Anterior cingulate cortex (tissue), 58 donors: ENCODE results near the gene FBXL2.
A peak's percentile ranks its signal among the peaks of the same experiment; 100 is the strongest.

Experiments used
- DNase-seq, 58 donors: peaks; one replicate each; lab custom pipeline; 2025; lab: John Stamatoyannopoulos, UW

Gene FBXL2

GRCh38 chr3:33277193-33277882, at the start of gene FBXL2:
Gene FBXL2 (plus strand): TSS chr3:33277442. CDS start chr3:33277513, 71 bp downstream.
- peak in 53 of 58 donors; percentile 2 to 80 (median 40) for DNase-seq

DNA sequence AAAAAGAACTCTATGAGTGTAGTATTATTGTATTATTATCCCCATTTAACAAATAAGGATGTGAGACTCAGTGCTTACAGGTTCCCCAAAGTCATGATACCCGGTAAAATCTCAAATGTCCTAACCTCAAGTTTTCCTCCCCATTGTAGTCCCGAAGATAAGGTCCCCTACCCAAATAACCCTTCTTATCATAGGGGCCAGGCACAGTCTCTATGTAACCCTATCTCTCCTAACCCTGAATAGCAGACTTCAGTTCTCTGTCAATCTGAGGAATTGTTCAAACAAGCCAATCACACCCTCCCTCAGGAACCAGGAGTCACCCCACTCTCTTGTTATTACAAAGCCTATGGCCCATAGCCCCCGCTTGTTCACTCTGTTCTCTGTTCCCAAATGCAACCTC, 48.2 kb upstream of the FBXL2 start:
- no peak for DNase-seq

- no peak for DNase-seq
Measured at GRCh38 chr3:33229947-33230346, 47.3 kb upstream of the FBXL2 start.

- no peak for DNase-seq
Measured at GRCh38 chr3:33231756-33232465, 45.3 kb upstream of the FBXL2 start.

- no peak for DNase-seq
Measured at GRCh38 chr3:33233884-33234283, 43.4 kb upstream of the FBXL2 start.

DNA sequence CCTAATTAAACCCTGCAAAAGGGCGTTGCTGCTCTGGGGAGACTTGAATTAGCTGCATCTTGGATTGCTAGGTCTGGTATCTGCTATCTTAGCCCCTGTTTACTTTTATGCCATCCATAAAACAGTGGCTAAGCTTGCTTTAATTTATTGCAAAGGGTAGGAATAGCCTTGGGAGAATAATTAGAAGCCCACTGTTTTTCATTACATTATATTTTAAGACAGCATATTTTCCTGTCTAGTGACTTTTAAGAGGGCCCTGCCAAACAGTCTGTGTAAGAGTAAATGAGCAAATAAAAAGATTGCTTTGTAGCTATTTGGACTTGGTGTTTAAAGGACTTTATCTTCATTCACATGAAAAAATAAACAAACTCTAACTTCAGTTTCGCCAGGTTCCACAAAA, 41.2 kb upstream of the FBXL2 start:
- DNase-seq = no peak

- no peak for DNase-seq
Measured at GRCh38 chr3:33237439-33237838, 39.8 kb upstream of the FBXL2 start.

DNA sequence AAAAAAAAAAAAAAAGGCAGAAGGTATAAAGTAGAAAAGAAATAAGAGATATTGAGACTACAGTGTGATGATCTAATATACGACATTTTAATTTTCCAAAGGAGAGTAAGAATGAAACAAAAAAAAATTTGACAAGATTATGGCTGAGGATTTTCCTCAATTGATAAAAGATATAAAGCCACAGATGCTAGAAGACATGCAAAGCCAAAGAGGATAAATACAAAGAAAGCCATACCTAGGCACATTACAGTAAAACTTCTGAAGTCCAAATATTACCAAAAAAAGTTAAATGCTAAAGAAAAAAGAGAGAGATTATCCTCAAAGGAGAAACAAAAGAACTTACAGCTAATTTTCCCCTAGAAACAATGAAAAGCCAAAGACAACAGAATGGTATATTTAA, 38.3 kb upstream of the FBXL2 start:
- no peak for DNase-seq

- no peak for DNase-seq
Measured at GRCh38 chr3:33240261-33240660, 37.0 kb upstream of the FBXL2 start.

DNA sequence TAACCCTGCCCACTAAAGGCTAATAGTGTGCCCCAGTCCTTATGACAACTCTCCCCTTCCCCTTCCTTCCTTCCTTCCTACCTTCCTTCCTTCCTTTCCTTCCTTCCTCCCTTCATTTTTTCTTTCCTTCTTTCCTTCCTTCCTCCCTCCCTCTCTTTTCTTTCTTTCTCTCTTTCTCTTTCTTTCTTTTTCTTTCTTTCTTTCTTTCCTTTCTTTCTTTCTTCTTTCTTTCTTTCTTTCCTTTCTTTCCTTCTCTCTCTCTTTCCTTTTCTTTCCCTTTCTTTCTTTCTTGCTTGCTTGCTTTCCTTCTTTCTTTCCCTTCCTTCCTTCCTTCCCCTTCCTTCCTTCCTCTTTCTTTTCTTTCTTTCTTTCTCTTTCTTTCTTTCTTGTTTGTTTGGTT, 30.5 kb upstream of the FBXL2 start:
- DNase-seq = no peak

GRCh38 chr3:33250712-33251111, 26.5 kb upstream of the FBXL2 start:
- no peak for DNase-seq

- no peak for DNase-seq
Measured at GRCh38 chr3:33256249-33256648, 21.0 kb upstream of the FBXL2 start.

GRCh38 chr3:33260104-33260503, 17.1 kb upstream of the FBXL2 start:
- no peak for DNase-seq

GRCh38 chr3:33269385-33269784, 7.9 kb upstream of the FBXL2 start:
- no peak for DNase-seq

DNA sequence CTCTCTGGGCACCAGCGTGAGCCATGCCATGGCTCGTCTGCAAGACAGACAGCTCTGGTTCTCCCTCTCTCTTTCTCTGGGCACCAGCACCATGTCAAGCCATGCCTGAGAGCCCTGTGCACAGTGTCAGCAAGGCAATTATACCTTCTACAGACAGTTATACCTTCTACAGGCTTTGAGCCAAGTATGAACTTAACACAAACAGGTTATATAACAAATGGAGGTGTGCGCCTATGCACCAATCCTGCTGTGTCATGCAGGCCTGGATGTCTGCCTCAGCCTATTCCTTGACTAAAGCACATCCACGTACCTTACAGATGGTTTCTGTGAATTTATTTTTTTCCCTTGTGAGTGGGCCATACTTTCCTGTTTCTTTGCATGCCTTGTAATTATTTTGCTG, 5.9 kb upstream of the FBXL2 start:
- DNase-seq = no peak

- DNase-seq = no peak
Measured at GRCh38 chr3:33273628-33274027, 3.6 kb upstream of the FBXL2 start.

GRCh38 chr3:33278163-33278562, 921 bp downstream of the FBXL2 start:
- peak in 1 of 58 donors; percentile 4 for DNase-seq

GRCh38 chr3:33287672-33288282, 10.5 kb downstream of the FBXL2 start:
- DNase-seq = no peak

DNA sequence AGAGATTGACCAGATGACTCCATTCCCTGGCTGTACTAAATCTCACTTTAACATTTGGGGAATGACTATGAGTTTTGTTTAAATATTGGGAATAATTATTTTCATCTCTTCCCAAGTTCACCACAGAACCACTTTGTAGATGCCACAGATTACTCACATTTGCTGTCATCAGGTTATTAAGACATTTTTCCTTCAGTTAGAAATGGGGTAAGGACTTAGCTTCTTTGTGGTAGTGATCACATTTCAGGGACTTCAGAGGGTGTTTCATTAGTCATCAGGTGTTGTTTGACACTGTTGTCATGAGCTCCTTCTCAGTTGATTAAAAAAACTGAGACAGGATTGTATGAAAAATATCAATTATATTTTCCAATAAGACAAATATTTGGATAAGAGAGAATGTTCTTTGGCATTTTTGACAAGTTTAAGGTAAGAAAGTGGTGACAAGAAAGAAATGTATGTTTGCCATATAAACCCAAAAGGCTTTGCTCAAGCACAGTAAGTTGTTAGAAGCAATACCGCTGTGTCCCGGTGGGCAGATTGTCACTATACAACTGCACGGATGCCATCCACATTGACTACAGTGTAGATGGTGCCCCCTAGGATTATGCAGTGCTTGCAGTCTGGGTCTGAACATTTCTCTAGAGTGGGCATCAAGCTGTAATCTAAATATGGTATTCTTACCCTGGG, 22.3 kb downstream of the FBXL2 start:
- DNase-seq = no peak

GRCh38 chr3:33312361-33312760, 35.1 kb downstream of the FBXL2 start:
- DNase-seq = no peak

- no peak for DNase-seq
Measured at GRCh38 chr3:33313331-33313730, 36.1 kb downstream of the FBXL2 start.
